ENCODE measurements around the gene ZNF579.

- no peak for TF ChIP-seq SPI1 (IDR thresholded peaks at IDR 0.05; ENCODE audit: borderline replicate concordance, insufficient read depth, low read depth, low read length)
- no peak for TF ChIP-seq FOXM1 (IDR thresholded peaks at IDR 0.05; ENCODE audit: low read depth, low read length)
- TF ChIP-seq SMARCA5 (IDR thresholded peaks at IDR 0.05) = no peak
These were observed 40.0 kb downstream of the ZNF579 start for GRCh38 chr19:55540619-55541018.
